Cortex of kidney (tissue), 1 donor: ENCODE data around the gene SMAP2.
"Not testable (repeated sequence)": the region's sequence is repeated elsewhere in the genome, so short reads cannot be mapped to it uniquely, and the experiment has no call there.

ENCODE experiments used
- DNase-seq: peaks from one replicate; lab custom pipeline; 2025; lab: John Stamatoyannopoulos, UW

SMAP2 gene

DNA sequence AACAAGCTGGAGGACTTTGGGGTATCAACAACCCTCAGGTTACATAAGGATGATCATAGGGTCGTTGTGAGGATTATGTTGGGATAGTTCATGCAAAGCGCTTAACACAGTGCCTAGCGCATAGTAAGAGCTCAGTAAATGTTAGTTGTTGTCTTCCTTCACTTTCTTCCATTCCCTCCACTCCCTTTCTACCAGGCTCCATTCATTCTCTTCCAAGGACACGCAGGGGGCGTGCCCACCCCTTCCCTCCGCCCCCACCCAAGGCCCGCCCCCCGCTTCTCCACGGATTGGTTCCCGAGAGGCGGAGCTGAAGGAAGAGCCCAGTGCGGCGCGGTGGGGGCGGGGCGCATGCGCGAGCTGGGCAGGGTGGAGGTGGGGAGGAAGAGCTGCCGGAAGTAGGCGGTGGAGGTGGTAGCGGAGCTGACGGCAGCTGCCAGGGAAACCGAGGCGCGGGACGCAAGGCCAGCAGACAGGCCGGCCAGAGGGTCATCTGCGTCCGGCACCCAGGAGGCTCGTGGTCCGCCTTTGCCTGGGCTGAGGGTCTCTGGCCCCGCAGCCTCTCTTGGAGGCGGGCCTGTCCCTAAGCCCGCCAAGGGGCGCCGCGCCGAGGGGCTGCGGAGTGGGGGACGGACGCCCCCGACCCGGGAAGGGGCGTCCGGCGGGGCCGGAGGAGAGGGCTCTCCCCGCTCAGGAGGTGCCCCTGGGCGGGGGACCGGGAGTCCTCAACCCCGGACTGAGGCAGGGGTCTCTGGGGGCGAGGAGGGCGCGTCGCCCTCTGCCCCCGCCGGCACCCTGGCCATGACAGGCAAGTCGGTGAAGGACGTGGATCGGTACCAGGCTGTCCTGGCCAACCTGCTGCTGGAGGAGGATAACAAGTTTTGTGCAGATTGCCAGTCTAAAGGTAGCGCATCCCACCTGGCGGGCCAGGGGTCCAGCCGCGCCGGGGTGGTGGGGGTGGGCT, at the start of gene SMAP2:
Gene SMAP2, plus strand, starts transcription at position 405 of the 961 bp plus-strand sequence. Its CDS starts 394 bp downstream, at position 799.
- peak; percentile 35 for DNase-seq

DNA sequence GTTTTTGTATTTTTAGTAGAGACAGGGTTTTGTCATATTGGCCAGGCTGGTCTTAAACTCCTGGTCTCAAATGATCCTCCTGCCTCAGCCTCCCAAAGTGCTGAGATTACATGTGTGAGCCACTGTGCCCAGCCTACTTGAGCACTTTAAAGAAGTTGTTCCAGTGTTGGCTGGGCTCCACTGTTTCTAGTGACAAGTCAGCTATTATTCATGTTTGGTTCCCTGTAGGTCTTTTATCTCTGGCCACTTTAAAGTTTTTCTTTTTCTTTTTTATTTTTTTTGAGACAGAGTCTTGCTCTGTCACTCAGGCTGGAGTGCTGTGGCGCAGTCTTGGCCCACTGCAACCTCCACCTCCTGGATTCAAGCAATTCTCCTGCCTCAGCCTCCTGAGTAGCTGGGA, 42.1 kb upstream of the SMAP2 start:
- not testable (repeated sequence) for DNase-seq

DNA sequence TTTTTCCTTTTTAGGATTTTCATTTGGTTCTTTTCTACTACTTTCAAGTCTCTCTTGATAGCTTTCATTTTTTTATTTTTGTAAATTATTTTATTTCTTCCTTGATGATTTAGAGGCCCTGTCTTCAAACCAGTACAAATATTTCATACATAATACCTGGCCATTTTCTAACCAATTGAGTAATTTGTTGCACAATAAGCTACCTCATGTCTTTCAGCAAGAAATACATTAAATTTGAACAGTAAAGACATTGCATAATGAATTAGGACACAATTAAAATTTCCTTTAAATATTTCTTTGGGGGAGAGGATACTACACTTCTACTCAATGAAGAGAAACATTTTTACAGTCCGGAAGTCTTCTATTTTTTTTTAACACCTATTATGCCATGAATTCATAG, 40.8 kb upstream of the SMAP2 start:
- DNase-seq = no peak

DNA sequence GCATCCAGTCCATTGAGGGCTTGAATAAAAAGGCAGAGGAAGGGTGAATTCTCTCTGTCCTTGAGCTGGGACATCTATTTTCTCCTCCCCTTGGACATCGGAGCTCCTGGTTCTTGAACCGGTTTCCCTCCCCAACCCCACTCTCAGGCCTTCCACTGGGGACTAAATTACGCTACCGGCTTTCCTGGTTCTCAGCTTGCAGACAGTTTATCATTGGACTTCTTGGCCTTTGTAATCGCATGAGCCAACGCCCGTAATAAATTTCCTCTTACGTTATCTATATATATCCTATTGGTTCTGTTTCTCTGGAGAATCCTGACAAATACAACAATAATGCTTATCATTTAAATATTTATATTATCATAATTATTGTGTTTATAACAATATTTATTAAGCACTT, 36.1 kb upstream of the SMAP2 start:
- DNase-seq = no peak

DNA sequence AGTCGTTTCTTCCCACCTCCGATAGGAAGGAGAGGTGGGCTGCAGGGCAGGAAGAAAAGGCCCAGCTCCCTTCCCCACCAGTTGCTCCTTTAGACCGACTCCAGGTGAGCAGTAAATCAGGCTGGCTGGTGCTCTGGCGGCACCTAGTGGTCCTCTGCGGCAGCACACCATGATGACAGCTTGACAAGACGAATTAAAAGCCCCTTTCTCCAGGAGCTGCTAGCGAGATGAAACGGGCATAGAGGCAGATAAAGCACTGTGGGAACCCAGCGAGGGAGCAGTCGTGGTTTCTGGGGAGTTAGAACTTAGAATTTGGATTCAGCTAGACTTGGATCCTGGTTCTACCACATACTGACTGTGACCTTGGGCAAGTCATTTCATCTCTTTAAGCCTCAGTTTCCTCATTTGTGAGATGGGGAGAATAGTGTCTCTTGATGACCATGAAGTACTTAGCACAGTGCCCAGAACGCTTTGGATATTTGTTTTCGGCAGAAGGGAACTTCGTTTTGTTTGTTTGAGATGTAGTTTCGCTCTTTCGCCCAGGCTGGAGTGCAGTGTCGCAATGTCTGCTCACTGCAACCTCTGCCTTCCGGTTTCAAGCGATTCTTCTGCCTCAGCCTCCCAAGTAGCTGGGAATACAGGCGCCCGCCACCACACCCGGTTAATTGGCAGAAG, 34.6 kb upstream of the SMAP2 start:
- no peak for DNase-seq

DNA sequence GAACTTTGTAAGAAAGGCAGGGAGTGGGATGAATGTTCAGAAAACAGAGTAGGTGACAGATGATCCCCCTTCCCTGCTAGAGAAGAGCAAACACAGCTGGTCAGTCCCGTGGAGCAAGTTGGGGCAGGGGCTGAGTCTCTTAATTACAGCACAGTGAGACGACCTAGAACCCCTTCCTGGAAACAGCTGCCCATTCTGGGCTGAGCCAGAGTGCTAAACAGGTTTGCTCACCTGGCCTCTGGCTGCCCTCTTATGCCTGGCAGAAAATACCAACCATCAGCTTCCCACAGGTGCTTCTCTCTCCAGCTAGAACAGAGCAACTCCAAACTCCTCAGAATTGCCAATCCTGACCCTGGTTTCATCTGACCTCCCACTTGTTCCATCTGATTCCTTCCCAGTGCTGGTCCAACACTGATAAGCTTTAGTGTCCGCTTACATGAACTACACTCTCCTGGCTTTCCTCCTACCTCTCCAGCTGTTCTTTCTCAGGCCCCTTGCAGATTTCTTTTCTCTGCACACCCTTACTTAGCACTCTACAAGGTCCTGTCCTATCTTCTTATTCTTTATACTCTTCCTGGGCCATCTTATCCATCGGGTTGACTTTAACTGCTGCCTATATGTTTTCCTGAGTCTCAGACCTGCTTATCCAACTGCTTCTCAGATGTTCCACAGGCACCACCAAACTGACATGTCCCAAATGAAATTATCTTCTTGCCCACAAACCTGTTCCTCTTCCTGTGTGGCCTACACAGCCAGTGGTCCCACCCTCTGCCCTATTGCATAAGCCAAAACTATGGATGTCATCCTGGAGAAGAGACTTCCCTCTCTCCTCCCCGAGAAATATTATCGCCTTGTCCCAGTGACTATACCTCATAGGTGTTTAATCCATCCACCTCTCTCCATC, 33.9 kb upstream of the SMAP2 start:
- no peak for DNase-seq

DNA sequence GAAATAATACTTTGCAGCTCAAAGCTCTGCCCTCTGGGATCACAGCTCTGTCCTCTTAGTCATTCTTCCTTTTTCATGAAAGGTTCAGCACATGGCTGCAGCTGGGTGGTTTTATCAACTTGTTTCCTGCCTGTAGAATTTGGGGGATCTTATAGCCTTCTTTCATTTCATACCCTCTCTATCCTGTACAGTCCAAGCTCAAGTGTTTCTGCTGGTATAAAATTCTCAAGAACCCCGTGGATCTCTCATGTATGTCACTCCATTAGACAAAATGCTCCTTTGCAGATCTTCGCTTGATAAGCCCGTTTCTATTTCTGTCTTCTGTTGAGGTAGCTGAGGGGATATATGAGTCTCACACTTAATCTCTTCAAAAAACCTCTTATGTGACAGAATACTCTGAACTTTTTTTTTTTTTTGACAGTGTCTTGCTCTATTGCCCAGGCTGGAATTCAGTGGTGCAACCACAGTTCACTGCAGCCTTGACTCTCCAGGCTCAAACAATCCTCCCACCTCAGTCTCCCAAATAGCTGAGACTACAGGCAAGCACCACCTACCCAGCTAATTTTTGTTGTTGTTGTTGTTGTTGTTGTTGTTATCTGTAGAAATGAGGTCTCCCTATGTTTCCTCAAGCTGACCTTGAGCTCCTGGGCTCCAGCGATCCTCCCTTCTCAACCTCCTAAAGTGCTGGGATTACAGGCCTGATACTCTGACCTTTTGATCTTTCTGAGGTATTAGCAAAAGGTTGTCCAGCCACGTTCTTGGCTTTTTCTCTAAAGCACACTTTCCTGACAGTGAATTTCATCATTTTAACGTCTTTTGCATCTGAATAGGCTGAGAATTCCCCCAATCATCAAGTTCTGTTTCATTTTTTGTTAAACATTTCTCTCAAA, 31.8 kb upstream of the SMAP2 start:
- DNase-seq = no peak

DNA sequence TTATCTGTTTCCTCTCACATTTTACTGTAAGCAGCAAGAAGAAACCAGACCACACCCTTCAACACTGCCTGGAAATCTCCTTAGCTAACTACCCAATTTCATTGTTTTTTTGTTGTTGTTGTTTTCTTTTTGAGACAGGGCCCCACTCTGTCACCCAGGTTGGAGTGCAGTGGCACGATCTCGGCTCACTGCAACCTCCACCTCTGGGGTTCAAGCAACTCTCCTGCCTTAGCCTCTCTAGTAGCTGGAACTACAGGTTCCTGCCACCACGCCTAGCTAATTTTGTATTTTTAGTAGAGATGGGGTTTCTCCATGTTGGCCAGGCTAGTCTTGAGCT, 31.2 kb upstream of the SMAP2 start:
- DNase-seq = not testable (repeated sequence)

DNA sequence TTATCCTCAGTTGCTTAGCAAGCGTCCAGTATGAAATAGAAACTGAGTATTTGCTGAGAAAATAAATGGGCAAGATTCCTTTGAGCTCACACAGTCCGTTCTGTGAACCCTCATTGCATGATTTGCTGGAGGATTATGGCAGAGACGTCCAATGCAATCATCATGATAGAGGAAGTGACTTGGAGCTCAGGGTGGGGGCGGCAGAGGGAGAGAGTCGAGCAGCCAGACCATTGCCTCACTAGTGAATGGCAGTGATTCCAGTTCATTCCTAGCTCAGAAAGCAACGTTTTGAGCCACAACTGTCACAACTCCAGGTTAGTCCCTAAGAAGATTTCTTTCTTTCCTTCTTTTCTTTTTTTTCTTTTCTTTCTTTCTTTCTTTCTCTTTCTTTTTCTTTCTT, 28.9 kb upstream of the SMAP2 start:
- DNase-seq = no peak

DNA sequence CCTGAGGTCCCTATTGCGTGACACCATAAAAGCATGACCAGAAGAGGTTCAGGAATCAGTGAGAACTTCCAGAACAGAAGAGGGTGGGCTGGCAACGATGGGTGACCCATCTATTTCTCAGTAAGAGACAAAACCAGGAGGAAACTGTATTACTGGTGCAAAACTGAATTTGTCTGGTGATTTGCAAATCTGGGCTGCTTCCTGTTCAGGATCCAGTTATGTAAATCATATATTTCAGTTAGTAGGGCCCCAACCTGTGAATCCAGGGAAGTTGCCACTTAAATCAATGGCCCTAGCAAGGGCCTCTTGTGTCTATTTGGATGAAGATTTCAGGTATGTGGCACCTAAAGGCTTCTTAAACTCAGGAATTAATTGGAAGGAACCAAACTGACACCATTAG, 23.1 kb upstream of the SMAP2 start:
- DNase-seq = no peak

DNA sequence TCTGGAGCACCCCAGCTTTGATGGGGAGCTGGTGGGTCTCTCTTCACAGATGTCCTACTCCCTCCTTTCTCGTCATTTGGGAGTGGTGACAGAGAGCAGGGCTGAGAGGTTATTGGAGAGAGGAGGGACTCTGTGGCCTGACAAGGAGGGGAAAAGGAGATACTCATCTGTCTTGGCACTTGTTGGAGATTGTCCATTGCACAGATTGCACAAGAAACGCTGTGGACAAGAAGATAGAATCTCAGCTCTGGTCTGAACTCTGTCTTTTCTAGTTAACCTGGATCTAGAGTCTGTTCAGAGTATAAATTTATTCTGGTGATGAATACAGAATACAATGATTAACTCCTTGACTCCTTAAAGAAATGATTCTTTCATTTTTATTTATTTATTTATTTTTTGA, 22.4 kb upstream of the SMAP2 start:
- no peak for DNase-seq

DNA sequence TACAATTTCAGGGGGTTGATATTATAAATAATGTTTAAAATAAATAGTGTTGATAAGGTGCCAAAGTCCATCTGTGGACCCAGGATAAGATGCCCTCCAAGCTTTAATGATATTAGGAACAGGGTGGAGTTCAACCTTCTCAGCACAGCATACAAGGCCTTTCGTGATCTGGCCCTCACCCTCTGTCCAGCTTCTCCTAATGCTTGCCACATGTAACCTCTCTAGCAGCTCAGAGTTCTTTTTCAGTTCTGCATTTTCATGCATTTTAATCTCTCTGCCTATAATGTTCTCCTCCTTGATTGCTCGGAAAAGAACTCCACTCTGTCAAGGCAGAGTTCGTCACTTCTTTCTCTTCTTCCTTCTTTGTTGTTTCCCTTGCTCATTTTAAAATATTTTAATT, 21.4 kb upstream of the SMAP2 start:
- DNase-seq = no peak

DNA sequence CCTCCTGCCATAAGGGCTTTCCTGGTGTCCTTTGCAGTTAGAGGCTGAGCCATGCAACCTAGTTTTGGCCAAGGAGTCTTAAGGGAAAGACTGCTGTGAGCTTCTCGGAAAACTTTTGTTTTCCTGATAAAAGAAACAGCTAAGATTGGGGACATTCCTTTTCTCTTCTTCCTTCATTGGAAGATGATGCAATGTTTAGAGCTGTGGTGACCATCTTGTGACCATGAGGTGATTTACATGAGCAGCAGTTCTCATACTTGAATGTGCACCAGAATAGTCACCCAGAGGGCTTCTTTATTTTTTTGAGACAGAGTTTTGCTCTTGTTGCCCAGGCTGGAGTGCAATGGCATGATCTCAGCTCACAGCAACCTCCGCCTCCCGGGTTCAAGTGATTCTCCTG, 20.4 kb upstream of the SMAP2 start:
- no peak for DNase-seq

DNA sequence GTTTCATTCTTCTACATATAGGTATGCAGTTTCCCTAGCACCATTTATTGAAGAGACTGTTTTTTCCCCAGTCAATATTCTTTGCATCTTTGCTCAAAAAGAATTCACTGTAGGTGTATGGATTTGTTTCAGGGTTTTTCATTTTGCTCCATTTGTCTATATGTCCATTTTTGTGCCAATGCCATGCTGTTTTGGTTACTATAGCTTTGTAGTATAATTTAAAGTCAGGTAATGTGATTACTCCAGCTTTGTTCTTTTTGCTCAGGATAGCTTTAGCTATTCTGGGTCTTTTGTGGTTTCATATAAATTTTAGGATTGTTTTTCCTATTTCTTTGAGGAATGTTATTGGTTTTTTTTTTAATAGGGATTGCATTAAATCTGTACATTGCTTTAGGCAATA, 15.9 kb upstream of the SMAP2 start:
- DNase-seq = no peak

DNA sequence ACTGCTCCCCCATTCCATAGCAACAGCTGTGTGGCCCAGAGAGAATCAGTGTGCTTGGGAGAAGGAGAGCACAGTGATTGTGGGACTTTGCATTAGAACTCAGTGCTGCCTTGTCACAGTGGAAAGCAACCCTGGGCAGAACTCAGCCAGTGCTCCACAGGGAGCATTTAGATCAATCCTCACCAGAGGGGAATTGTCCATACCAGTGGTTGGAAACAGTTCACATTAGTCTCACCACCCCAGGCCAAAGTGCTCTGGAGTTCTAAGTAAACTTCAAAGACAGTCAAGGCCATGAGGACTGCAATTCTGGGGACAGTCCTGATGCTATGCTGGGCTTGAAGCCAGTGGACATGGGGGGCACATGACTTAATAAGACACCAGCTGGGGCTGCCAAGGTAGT, 12.9 kb upstream of the SMAP2 start:
- no peak for DNase-seq

DNA sequence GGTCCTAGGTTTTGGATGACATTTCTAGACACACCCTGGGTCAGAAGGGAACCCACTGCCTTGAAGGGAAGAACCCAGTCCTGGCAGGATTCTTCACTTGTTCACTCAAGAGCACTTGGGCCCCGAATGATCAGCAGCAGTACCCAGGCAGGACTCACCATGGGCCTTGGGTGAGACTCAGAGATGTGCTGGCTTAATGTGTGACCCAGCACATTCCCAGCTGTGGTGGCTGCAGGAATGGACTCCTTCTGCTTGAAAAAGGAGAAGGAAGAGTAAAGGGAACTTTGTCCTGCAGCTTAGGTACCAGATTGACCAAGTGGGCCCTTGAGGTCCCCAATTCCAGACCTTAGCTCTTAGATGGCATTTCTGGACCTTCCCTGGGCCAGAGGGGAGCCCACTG, 12.3 kb upstream of the SMAP2 start:
- no peak for DNase-seq

DNA sequence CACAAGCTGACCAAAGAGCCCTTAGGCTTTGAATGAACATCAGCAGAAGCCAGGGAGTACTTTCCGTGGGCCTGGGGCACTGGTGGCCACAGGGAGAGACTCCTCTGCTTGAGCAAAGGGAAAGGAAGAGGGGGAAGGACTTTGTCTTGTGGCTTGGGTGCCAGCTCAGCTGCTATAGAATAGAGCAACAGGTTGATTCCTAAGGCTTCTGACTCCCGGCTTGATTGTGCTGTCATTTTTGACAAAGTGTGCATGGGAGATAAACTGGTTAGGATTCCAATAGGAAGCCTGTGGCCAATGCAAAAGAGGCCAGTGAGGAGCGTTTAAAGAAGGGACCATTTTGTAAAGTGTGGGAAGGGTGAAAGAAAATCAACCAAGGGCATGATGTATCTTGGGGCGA, 11.9 kb upstream of the SMAP2 start:
- no peak for DNase-seq

DNA sequence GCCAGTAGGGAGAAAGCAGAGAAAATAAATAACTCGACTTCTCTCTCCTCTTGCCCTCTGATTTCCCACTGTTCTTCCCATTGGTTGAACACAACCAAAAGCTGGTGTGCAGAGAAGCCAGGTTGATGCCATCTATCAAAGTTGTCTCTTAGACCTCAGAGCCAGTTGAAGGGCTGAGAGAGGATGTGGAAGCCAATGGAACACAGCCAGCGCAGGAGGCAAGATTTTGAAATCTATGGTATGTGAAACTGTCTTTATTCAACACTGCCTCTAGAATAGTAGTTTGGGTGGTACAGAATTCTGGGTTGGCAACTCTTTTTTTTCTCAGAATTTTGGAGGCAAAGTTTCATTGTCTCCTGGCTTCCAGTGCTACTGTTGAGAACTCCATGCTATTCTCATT, 11.3 kb upstream of the SMAP2 start:
- no peak for DNase-seq

DNA sequence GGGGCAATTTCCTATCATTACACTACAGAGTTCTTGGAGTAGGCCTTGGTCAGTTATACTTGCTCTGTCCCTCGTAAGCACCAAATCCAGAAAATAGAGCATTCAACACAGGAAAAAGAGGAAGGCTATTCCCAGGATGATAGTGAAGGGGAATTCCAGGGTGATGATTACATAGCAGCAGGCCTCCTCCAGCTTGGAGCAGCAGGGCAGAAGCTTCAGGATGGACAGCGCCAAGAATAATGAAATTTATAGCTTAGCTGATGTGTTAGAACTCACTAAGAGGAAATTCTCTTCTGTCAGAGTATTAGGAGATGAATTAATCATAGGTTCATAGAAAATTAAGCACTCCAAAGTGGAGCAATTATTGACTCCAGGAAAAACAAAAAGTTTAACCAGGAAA, 10.8 kb upstream of the SMAP2 start:
- DNase-seq = no peak

DNA sequence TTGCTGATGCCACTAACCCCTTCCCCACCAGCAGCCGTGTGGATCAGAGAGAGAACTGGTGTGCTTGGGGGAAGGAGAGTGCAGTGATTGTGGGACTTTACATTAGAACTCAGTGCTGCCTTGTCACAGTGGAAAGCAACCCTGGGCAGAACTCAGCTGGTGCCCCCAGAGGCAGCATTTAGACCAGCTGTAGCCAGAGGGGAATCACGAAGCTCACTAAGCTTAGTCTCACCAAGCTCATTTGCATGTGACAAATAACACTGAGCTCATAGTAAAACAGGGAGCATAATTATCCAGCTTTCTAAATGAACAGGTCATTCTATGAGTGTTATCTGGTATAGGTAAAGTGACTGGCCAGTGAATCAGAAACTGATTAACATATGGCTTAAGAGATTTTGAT, 9.8 kb upstream of the SMAP2 start:
- no peak for DNase-seq

DNA sequence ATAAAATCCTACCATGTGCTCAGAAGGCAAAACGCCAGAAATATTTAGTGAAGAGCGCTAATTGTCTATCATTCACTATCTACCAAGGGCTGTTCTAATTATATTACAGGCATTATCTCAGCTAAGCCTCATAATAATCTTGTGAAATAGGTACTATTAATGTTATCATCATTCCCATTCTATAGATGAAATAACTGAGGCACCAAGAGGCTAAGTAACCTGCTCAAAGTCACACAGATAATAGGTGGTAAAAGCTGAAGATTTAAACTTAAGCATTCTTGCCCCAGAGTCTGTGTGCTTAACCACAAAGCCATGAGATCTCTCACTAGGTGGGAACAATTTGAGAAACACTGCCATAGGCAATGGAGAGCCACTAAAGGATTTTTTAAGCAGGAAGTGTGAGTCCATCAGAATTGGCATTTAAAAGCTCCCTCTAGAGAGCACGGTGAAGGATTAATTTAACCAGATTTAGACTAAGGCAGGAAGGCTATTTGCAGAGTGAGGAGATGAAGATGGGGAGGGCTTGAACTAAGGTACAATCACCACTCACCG, 1.7 kb upstream of the SMAP2 start:
- DNase-seq = no peak
